HG03064 (cell line): ENCODE results near the gene CELF4.

Experiments
- ATAC-seq: cut with Tn5 transposase; IDR thresholded peaks from one replicate; pipeline ENCODE4 v1.9.1; 2021; ENCODE audit warnings: low read depth; ENCODE audit not compliant: unreplicated experiment

The CELF4 gene

GRCh38 chr18:37548679-37549289 is 16.8 kb downstream of the CELF4 start:
- ATAC-seq = no peak

DNA sequence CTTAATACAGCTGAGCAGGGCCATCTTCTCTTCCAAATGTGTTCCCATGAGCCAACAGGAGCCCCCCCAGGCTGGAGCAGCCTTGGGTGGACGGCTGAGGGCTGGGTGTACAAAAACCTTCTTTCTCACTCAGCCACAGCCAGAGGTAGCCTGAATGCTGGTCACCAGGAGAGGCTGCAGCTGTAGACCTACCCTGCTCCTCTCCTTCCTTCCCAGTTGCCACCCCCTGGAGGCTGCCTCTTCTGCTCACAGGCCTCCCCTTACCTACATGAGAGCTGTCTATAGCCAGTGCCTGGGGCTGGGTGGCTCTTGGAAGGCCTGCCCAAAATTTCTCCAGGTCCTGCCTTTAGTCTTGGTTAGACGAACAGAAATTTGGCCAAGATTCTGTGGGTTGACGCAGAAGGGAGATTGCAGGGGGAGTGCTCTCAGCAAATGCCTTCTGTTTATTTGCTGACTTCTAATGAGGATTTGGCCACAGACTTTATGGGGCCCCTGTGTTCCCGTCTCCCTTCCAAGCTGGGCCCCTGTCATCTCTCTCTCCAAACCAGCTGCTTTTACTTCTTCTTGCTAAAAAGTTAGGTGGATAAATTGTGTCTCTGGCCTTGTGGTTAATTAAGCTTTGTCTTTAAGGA is 18.3 kb downstream of the CELF4 start:
- no peak for ATAC-seq

- no peak for ATAC-seq
Observed at GRCh38 chr18:37546651-37547050, 18.9 kb downstream of the CELF4 start.

DNA sequence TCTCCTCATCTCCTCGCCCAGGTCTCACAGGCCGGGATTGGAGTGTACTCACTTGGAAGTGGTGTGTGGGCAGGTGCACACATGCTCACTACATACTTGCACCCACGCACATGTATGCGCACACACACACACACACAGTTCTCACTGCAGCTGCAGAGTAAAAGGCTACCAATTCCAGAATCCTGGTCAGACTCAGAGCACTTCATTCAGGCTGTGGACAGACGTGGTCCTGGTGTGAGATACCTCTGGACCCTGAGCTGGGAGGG is 19.4 kb downstream of the CELF4 start:
- ATAC-seq = no peak

DNA sequence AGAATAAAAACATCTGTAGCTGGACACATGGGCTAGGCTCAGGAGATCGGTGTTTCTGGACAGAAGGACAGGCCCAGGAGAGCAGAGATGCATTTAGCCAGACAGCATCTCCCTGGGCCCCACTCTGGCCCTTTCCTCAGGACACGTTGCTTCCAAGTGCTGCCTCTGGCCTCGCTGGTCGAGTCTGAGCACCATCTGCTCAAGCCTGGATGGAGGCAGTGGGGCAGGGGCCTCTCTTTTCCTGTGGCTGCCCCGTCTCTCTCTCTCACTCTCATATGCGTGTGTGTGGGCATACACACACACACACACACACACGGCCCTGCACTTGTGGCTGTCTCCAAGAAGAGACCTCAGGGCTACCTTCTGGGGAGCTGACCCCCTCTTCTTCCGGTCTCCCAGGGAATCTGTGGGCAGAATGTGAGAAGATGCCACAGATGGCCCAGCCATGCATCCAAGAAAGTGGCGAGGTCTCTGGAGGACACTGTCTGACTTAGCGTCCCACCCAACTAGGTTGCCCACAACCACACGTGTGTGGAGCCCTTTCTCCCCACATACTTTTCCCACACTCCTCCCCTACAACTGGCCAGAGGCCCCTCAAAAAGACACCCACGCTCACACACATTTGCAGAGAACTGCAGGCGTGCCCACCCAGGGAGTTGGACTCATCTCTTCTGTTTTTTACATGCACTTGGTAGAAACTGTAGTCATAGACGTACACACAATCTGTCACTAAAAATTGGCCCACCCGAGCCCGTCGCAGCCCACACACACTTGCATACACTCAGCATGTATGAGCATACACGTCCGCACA is 19.9 kb downstream of the CELF4 start:
- no peak for ATAC-seq

- no peak for ATAC-seq
Observed at GRCh38 chr18:37544713-37545112, 20.9 kb downstream of the CELF4 start.

- ATAC-seq = no peak
Observed at GRCh38 chr18:37544217-37544616, 21.4 kb downstream of the CELF4 start.

- no peak for ATAC-seq
Observed at GRCh38 chr18:37543321-37543720, 22.3 kb downstream of the CELF4 start.

DNA sequence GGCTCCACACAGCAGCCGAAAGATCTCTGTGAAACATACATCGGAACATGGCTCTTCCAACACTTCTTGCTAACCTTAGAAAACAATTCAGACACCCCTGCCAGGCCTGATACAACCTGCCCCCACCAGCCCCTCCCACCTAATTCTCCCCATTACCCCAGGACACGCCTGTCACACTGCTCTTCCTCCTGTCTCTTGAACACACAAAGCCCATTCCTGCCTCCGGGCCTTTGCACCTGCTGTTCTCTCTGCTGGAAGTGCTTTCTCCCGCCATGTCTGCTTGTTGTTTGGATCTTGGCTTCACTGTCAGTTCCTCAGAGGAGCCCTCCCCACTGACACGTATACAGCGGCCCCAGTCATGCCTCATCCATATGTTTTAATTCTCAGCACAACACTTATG is 24.1 kb downstream of the CELF4 start:
- ATAC-seq = no peak

- ATAC-seq = no peak
Observed at GRCh38 chr18:37540424-37541138, 25.0 kb downstream of the CELF4 start.

GRCh38 chr18:37539236-37539635 is 26.4 kb downstream of the CELF4 start:
- no peak for ATAC-seq

GRCh38 chr18:37538526-37539205 is 26.9 kb downstream of the CELF4 start:
- no peak for ATAC-seq

- ATAC-seq = no peak
Observed at GRCh38 chr18:37537868-37538525, 27.6 kb downstream of the CELF4 start.

- no peak for ATAC-seq
Observed at GRCh38 chr18:37536656-37537055, 28.9 kb downstream of the CELF4 start.

GRCh38 chr18:37535968-37536367 is 29.6 kb downstream of the CELF4 start:
- no peak for ATAC-seq

DNA sequence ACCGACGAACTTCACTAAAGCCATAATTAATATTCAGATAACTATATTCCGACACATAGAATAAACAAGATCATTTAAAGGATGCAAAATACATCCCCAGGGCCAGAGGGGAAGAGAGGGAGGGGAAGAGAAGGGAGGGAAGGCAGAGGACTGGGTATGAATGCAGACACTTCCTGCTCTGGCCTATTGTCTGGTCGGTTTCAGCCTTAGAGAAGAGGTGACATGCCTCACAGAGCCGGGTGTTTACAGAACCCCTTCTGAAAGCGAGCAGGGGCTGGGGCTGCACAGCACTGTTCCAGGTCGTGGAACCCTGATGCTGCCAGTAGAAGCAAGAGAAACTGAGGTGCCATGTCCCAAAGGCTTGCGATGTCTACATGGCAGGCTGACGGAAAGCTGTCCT is 31.0 kb downstream of the CELF4 start:
- ATAC-seq = no peak

DNA sequence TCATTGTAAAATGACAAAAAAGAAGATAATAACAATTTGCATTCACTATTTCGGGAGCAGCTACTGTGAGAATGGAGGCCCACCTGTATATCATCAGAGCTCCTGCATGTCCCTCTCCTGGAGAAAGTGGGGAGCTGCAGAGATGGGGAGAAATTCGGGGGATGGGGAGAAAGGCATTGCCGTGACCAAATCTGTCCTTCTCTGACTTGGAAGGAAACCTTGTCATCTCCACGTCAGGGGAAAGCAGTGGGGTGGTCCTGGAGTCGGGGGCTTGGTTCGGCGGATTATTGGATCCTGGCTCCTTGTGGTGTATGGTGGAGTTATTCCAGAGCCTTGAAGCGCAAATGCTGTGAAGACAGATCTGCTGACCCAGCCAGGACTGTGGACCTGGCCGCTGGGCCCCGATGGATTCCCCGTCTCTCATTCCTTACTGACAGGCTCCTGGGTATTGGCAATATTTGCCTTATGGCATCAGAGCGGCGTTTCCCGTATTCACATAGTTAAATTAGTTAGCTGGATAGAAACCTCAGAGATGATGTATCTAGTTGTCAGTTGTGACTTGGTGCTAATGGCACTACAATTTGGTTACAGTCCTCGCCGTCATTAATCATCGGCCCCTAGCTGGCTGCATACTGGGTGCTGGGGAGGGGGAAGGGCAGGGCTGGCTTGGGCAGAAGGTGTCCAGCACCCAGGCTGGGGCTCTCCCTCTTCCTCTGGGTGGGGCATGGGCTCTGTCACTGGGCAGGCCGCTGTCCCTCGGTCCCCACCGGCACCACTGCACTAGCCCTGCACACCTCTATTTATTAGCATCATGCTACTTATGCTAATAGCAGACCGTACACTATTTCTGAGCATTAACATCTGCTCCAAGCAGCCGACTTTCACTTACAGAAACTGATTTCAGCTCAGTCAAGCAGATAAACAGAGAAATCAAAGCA is 31.7 kb downstream of the CELF4 start:
- no peak for ATAC-seq

DNA sequence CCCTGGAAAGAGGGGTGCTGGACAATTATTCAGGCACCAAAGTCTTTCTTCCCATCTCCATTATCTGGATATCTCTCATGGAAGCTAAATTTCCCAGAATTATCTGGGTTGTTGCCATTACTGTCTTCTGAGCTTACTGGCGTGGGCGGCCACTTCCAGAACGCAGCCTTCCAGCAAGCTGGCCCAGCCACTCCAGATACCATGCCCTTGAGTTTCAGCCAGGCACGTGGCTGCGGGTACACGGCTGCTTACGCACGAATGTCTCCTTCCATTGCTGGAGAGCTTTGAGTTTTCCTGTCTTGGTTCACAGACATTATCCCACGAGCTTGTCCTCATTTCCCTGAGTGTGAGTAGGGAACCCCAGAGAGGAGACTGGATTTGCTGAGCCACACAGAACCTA is 32.7 kb downstream of the CELF4 start:
- no peak for ATAC-seq

- no peak for ATAC-seq
Observed at GRCh38 chr18:37529863-37530262, 35.7 kb downstream of the CELF4 start.
